ENCODE data around the gene RAB9B. TPM values are rescaled to one million over a fixed set of nuclear protein-coding genes. Genes with fewer than 3 reads are reported as not detected.

Gene RAB9B
- polyA plus RNA-seq, 1 of the 3 experiments (the other 2 are of a cell fraction), result 0.64 TPM

GRCh38 chrX:103780336-103781061, 51.6 kb downstream of the RAB9B start:
- no peaks in the 10 kb centered on the region for H3K9me2 ChIP-seq
- H3K79me2 ChIP-seq (ENCODE audit: insufficient read depth), result no peaks in the 10 kb centered on the region
- no peak for TF ChIP-seq RXRA (IDR thresholded peaks at IDR 0.05; ENCODE audit: borderline replicate concordance, low read depth)
- no peak for TF ChIP-seq CHD2 (IDR thresholded peaks at IDR 0.05; ENCODE audit: low read length, partially characterized antibody)
- no peak for TF ChIP-seq REST (IDR thresholded peaks at IDR 0.05; ENCODE audit: low read depth, low read length)
- TF ChIP-seq CTCF (IDR thresholded peaks at IDR 0.05), result no peak
- TF ChIP-seq RCOR1 (IDR thresholded peaks at IDR 0.05; ENCODE audit: low read length), result no peak
- no peak for TF ChIP-seq TEAD4 (IDR thresholded peaks at IDR 0.05; ENCODE audit: borderline replicate concordance, insufficient read depth)
- no peak for TF ChIP-seq FOXM1 (IDR thresholded peaks at IDR 0.05; ENCODE audit: low read depth)
- no peak for TF ChIP-seq MAX (IDR thresholded peaks at IDR 0.05; ENCODE audit: low read depth)
- no peak for TF ChIP-seq NFIC (IDR thresholded peaks at IDR 0.05; ENCODE audit: borderline replicate concordance)
- no peak for TF ChIP-seq RFX5 (IDR thresholded peaks at IDR 0.05; ENCODE audit: low read length)
- no peak for TF ChIP-seq SIN3A (IDR thresholded peaks at IDR 0.05; ENCODE audit: borderline replicate concordance, low read depth, low read length)
- TF ChIP-seq PBX3 (IDR thresholded peaks at IDR 0.05), result no peak
- TF ChIP-seq ZBTB33 (IDR thresholded peaks at IDR 0.05; ENCODE audit: borderline replicate concordance, low read depth), result no peak
- no peak for TF ChIP-seq TAF1 (IDR thresholded peaks at IDR 0.05; ENCODE audit: borderline replicate concordance, low read depth, low read length)
- TF ChIP-seq EP300 (IDR thresholded peaks at IDR 0.05; ENCODE audit: borderline replicate concordance in 1 of 2, low read depth in 1 of 2, low read length in 1 of 2), result no peak
- no peak for TF ChIP-seq USF1 (IDR thresholded peaks at IDR 0.05; ENCODE audit: borderline replicate concordance, low read depth)
- no peak for TF ChIP-seq GABPA (IDR thresholded peaks at IDR 0.05; ENCODE audit: low read depth)
- TF ChIP-seq GATA2 (CRISPR knock-in tag; IDR thresholded peaks at IDR 0.05), result no peak
- H3K4me2 ChIP-seq, result no peak overlapping the region
- H3K4me1 ChIP-seq (ENCODE audit: control insufficient read depth in 1 of 2, insufficient read depth in 2 of 2, low read depth in 1 of 2, low read length in 1 of 2), result peaks cover 0 to 12% of the 10 kb centered on the region in 2 experiments; a peak in 1 of 4 replicates
- H3K9me3 ChIP-seq, result no peaks in the 10 kb centered on the region
- no peaks in the 10 kb centered on the region for H3F3A ChIP-seq (replicated peaks; ENCODE audit: insufficient read depth)
- no peak overlapping the region for H3K27ac ChIP-seq (ENCODE audit: low read depth in 2 of 2, low read length in 1 of 2)
- no peak overlapping the region for H3K9ac ChIP-seq
- no peak overlapping the region for H2AFZ ChIP-seq (ENCODE audit: low read depth)
- 49% methylated on average over 10 of the region's 10 CpGs for whole genome bisulfite sequencing (ENCODE audit: low lambda C conversion rate)
- no peak for DNase-seq
- POLR2A ChIA-PET, result no interaction called here
- peaks cover 3% of the 10 kb centered on the region; the same call in 1 of the 2 replicates for H3K27me3 ChIP-seq (ENCODE audit: insufficient read depth)
- H4K20me1 ChIP-seq (ENCODE audit: insufficient read depth), result no peaks in the 10 kb centered on the region
- CTCF ChIA-PET, result interaction anchor here (2.1 kb wide), 1 partner anchor 37 kb away, joined by 5 read pairs; no protein-coding TSS in a partner anchor
- H3K36me3 ChIP-seq (replicated peaks in 1 of 2; ENCODE audit: control insufficient read depth in 1 of 2, insufficient read depth in 2 of 2, low read length in 1 of 2), result no peaks in the 10 kb centered on the region
- no peak overlapping the region for H3K4me3 ChIP-seq (ENCODE audit: low read depth in 2 of 2, low read length in 1 of 2)
